SK-N-DZ (cell line): ENCODE measurements around the gene ZFPL1.
"Not testable (repeated sequence)": the region's sequence is repeated elsewhere in the genome, so short reads cannot be mapped to it uniquely, and the experiment has no call there.

Source experiments
- DNase-seq: peaks from one replicate; pipeline ENCODE4 v3.0.0-alpha.2; 2015; ENCODE audit warnings: low spot score

The ZFPL1 gene

GRCh38 chr11:65113839-65114238 is 29.8 kb downstream of the ZFPL1 start:
- DNase-seq: no peak

GRCh38 chr11:65114538-65115171 is 30.6 kb downstream of the ZFPL1 start:
- no peak for DNase-seq

- DNase-seq: no peak
Observed at GRCh38 chr11:65115361-65116082, 31.5 kb downstream of the ZFPL1 start.

DNA sequence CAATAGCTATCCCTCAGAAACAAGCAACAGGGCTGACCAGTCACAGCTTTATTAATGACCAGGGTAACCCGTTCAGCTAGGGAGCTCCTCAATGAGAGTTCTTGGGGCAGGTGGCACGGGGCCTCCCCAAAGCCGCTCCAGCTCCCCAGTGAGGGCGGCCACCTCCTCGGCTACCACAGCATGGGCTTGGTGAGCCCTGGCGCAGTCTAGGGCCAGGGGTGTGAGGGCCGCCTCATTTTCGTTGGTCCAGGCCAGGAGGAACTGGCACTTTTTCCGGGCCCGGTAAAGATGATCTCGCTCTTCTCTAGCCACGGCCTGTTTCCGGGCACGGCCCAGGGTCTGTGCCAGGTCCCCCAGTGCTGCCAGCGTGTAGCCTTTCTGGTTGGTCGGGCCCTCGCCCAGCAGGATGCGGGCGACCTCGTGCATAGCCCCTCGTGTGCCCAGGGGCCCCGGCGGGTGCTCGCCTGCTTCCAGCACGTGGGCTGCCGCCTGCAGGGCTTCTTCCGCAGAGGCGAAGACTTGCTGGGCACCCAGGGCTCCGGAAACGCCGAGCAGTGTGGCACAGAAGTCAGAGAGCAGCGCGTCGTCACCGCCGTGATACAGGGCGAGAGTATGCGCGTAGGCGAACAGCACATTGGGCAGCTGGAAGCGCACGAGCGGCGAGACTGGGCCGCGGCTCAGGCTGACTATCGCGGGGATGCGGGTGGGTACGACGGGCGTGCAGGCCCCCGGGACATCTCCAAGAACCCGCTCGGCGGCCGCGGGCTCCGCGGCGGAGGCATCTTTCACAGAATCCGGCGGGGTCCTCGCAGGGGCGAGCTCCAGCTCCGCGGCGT is 32.6 kb downstream of the ZFPL1 start:
- DNase-seq: no peak

- peak; percentile 98 for DNase-seq
Observed at GRCh38 chr11:65117206-65118096, 33.4 kb downstream of the ZFPL1 start, which contains the start of gene ZNHIT2. TSS of gene ZNHIT2 (minus strand) at chr11:65117701. CDS start at chr11:65117653, 48 bp downstream.

DNA sequence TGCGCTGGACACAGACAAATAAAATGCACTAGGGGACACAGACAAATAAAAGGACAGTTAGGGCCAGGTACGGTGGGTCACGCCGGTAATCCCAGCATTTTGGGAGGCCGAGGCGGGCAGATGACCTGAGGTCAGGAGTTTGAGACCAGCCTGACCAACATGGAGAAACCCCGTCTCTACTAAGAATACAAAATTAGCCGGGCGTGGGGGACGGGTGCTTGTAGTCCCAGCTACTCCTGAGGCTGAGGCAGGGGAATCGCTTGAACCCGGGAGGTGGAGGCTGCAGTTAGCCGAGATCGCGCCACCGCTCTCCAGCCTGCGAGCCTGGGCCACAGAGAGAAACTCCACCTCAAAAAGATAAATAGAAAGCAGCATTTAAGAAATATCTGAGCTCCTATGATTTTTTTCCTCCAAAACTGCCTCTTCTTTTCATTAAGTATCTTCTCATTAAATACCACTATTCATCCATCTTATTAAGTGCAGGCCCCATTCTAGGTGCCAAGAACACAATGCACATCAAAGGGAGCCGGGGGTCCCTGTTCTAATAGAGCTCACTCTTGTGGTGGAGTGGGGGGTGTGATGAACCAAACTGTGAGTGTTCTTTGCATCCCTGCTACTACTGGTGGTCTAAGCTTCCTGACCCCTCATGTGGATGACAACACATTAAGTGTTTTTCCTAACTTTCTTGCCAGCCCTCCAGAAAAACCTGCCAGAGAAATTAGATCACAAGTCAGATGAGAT is 34.2 kb downstream of the ZFPL1 start:
- DNase-seq: no peak

- DNase-seq: not testable (repeated sequence)
Observed at GRCh38 chr11:65118891-65119669, 35.1 kb downstream of the ZFPL1 start.

- no peak for DNase-seq
Observed at GRCh38 chr11:65119670-65119995, 35.6 kb downstream of the ZFPL1 start.

GRCh38 chr11:65120831-65121230 is 36.8 kb downstream of the ZFPL1 start:
- DNase-seq: no peak

DNA sequence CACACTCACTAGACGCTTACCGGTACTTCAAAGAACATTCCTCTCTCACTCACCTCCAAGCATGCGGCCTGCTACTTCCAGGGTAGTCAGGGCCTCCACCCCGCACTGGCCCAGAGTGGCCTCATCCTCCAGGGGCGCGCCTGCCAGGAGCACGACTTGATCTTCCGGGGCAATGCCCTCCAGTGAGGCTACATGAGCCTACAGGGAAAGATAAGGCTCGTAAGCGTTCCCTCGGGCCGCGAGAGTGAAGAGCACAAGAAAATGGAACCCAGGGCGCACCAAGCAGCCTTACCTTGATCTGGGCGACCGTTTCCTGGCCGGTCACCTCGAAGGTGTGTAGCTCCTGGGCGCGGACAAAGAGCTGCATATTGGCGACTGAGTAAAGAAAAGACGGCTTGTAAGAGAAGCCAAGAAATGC is 37.4 kb downstream of the ZFPL1 start:
- DNase-seq: no peak

DNA sequence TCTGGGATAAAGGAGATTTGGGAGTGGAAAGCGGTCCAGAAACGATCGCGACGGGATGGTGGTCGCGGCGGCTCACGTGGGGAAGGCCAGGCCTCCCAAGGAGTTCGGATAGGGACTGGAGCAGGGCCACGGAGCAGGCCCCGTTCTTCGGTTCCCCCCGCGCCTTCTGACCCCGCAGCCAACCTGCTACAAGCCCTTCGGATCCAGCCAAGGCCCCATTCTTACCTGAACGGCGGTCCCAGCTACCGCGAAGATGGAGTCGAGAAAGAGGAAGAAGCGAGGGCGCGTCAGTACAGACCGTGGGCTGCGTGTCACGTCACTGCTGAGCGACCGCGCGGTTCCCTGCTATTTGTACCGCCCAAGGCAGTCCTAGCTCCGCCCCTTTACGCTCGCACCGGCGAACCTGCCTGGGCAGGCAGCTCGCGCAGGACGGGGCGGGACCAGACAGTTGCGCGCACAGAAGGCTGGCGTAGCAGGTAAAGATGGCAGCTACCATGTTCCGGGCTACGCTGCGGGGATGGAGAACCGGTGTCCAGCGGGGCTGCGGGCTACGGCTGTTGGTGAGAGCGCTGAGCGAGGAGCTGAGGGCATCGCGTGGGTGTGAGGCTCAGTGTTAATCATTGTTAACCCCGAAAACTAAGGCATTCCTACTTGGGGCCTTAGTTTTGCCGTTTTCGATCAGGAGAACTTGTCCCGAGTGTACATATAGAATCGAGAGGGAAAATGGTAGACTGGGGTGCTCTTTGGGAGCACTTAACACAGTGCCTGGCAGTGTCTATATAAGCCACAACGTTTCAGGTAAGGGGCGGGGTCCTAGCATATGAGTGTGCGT is 38.1 kb downstream of the ZFPL1 start, which contains the start of the genes FAU and MRPL49:
TSS of gene FAU (minus strand) at position 270 of the 832 bp plus-strand sequence. CDS start 321 bp downstream, outside the sequence.
TSS of gene MRPL49 (plus strand) at position 457 of the 832 bp plus-strand sequence. CDS start at position 483, 26 bp downstream.
- DNase-seq: peak; percentile 97

DNA sequence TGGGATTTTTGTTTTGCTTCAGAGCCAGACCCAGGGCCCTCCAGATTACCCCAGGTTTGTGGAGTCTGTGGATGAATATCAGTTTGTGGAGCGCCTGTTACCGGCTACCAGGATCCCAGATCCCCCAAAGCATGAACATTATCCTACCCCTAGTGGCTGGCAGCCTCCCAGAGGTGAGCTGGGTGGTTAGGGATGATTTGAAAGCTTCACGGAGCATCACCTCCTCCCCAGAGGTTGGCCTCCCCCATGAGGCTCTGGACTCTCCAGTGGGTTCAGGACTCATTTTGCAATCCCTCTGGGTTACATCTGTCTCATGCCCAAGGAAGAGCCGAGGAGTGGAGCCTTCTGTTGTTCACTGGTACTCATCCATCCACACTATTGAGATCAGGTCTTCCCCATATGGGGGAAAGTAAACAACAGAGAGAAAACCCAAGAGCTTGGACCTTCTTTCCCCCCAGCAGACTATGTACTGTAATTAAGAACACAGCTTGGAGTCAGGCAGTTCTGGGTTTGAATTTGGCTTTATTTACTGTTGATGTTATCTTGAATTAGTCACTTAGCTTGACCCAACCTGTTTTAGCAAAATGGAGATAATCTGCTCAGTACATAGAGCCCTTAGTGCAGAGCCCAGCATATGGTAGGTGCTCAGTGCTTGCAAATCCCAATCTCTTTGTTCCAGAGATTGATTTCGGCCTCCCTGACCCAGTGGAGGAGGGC is 40.6 kb downstream of the ZFPL1 start:
- no peak for DNase-seq

DNA sequence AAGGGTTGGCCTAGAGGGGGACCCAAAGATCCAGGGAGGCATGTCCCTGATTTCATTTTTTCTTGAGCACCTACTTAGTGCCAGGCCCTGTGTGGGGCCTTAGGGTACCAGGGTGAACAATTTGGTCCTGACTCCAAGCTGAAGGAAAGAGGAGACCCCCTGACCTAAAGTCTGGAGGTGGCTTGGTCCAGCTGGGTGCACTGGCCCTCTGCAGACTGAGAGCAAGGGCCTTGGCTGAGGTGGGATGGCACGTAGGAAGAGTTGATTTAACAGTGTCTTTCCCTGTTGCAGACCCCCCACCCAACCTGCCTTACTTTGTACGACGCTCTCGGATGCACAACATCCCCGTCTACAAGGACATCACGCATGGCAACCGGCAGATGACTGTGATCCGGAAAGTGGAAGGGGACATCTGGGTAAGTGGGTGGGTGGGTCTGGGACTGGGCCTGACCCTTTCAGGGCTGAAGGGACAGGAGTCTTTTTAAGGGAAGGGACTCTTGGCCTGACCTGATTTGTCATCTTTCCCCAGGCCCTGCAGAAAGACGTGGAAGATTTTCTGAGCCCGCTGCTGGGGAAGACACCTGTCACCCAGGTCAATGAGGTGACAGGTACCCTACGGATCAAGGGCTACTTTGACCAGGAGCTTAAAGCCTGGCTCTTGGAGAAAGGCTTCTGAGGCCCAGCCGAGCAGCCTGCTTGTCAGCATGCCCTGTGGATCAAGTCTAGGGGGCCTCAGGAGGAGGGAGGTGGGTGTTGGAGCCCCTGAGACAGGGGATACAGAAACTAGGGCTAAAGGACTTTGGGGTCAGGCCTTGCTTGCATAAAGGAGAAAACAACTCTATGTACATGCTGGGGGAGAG is 41.4 kb downstream of the ZFPL1 start:
- no peak for DNase-seq

DNA sequence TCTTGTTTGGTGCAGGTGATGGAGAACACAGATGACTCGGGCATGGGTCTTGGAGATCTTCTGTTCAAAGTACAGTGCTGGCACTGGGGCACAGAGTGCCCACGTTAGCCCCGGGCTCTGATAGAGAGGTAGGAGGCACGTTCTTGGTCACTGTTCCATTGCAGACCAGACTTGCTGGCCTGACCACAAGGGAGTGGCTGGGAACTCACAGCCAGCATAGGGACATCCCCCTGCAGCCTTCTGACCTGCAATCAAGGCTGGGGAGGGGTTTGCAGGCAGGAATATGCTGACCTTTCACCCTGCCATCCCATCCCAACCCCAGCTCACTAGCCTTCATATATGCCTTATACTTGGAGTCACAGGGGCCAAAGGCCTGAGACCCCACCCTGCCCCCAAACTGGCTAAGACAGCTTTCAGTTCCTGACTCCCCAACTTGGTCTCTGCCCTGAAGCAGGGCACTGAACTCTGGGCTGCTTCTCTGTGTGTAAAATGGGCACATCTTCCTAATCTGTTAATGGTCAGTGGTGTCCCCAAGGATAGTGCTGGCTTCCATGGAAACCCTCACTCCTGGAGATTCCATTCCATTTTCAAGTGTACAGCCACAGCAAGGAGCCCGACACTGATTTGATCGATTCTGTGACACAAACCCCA is 42.7 kb downstream of the ZFPL1 start:
- no peak for DNase-seq

GRCh38 chr11:65127473-65128181 is 43.6 kb downstream of the ZFPL1 start:
- no peak for DNase-seq
